ENCODE results near the gene MUS81. TPM values are rescaled to one million over a fixed set of nuclear protein-coding genes. Genes with fewer than 3 reads are reported as not detected.

The MUS81 gene
- total and polyA plus RNA-seq, 2 of the 13 experiments (the other 11 are each of a cell fraction or from before 2014, with no cell fraction given): 25.6 to 30.2 TPM

DNA sequence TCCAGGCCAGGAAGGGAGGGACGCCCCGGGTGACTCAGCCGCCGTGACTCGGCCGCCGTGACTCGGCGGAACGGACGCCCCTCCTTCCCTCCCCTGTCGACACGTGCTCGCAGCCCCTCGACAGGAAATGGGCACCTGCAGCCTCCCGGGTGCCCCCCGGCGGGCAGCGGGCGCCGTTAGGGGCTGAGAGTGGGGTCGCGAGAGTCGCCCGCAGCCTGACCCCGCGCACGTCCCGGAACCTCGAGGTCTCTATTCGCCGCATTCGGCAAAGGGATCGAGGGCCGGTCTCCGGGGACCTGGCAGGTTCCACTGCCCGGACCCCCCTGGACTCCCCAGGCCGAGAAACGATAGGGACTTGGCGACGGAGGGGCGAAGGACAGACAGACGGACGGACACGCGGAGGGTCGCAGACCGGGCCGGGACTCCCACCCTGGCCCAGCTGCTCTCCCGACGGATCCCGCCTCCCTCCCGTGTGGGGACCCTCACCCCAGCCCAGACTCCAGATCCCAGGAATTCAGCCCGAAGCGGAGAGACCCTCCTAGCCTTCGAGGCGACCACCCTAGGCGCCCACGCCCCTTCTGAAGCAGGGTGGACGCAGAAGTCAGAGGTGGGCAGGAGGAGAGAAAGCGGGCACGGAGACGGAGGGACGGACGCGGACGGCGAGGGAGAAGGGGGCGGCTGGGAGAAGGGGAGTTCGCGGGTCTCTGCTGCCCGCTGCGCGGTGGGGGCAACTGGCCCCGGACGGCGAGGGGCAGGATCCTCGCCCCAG is 39.3 kb downstream of the MUS81 start (continued):
- TF ChIP-seq DMTF1 (CRISPR knock-in tag; IDR thresholded peaks at IDR 0.05) (no peak), ETV6 (CRISPR knock-in tag; conservative IDR thresholded peaks at IDR 0.05) (0 out of 2 replicates have a peak, but pooled peaks have one; percentile 60), ESRRA (CRISPR knock-in tag; IDR thresholded peaks at IDR 0.05; ENCODE audit: low read depth) (peak; percentile 19; the same call in 1 of the 2 replicates), ZNF761 (CRISPR knock-in tag; conservative IDR thresholded peaks at IDR 0.05) (no peak), RAD51 (IDR thresholded peaks at IDR 0.05; ENCODE audit: borderline replicate concordance) (no peak), ZNF18 (CRISPR knock-in tag; IDR thresholded peaks at IDR 0.05; ENCODE audit: insufficient replicate concordance) (no peak), MIER2 (CRISPR knock-in tag; IDR thresholded peaks at IDR 0.05) (no peak)
- TF ChIP-seq, protein P1, sequence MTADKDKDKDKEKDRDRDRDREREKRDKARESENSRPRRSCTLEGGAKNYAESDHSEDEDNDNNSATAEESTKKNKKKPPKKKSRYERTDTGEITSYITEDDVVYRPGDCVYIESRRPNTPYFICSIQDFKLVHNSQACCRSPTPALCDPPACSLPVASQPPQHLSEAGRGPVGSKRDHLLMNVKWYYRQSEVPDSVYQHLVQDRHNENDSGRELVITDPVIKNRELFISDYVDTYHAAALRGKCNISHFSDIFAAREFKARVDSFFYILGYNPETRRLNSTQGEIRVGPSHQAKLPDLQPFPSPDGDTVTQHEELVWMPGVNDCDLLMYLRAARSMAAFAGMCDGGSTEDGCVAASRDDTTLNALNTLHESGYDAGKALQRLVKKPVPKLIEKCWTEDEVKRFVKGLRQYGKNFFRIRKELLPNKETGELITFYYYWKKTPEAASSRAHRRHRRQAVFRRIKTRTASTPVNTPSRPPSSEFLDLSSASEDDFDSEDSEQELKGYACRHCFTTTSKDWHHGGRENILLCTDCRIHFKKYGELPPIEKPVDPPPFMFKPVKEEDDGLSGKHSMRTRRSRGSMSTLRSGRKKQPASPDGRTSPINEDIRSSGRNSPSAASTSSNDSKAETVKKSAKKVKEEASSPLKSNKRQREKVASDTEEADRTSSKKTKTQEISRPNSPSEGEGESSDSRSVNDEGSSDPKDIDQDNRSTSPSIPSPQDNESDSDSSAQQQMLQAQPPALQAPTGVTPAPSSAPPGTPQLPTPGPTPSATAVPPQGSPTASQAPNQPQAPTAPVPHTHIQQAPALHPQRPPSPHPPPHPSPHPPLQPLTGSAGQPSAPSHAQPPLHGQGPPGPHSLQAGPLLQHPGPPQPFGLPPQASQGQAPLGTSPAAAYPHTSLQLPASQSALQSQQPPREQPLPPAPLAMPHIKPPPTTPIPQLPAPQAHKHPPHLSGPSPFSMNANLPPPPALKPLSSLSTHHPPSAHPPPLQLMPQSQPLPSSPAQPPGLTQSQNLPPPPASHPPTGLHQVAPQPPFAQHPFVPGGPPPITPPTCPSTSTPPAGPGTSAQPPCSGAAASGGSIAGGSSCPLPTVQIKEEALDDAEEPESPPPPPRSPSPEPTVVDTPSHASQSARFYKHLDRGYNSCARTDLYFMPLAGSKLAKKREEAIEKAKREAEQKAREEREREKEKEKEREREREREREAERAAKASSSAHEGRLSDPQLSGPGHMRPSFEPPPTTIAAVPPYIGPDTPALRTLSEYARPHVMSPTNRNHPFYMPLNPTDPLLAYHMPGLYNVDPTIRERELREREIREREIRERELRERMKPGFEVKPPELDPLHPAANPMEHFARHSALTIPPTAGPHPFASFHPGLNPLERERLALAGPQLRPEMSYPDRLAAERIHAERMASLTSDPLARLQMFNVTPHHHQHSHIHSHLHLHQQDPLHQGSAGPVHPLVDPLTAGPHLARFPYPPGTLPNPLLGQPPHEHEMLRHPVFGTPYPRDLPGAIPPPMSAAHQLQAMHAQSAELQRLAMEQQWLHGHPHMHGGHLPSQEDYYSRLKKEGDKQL (CRISPR knock-in tag; IDR thresholded peaks at IDR 0.05; ENCODE audit: low read depth): no peak
- TF ChIP-seq, protein P2, sequence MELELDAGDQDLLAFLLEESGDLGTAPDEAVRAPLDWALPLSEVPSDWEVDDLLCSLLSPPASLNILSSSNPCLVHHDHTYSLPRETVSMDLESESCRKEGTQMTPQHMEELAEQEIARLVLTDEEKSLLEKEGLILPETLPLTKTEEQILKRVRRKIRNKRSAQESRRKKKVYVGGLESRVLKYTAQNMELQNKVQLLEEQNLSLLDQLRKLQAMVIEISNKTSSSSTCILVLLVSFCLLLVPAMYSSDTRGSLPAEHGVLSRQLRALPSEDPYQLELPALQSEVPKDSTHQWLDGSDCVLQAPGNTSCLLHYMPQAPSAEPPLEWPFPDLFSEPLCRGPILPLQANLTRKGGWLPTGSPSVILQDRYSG (CRISPR knock-in tag; IDR thresholded peaks at IDR 0.05): no peak
- TF ChIP-seq, protein P3, sequence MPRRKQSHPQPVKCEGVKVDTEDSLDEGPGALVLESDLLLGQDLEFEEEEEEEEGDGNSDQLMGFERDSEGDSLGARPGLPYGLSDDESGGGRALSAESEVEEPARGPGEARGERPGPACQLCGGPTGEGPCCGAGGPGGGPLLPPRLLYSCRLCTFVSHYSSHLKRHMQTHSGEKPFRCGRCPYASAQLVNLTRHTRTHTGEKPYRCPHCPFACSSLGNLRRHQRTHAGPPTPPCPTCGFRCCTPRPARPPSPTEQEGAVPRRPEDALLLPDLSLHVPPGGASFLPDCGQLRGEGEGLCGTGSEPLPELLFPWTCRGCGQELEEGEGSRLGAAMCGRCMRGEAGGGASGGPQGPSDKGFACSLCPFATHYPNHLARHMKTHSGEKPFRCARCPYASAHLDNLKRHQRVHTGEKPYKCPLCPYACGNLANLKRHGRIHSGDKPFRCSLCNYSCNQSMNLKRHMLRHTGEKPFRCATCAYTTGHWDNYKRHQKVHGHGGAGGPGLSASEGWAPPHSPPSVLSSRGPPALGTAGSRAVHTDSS (CRISPR knock-in tag; conservative IDR thresholded peaks at IDR 0.05): no peak
- TF ChIP-seq, protein P4, sequence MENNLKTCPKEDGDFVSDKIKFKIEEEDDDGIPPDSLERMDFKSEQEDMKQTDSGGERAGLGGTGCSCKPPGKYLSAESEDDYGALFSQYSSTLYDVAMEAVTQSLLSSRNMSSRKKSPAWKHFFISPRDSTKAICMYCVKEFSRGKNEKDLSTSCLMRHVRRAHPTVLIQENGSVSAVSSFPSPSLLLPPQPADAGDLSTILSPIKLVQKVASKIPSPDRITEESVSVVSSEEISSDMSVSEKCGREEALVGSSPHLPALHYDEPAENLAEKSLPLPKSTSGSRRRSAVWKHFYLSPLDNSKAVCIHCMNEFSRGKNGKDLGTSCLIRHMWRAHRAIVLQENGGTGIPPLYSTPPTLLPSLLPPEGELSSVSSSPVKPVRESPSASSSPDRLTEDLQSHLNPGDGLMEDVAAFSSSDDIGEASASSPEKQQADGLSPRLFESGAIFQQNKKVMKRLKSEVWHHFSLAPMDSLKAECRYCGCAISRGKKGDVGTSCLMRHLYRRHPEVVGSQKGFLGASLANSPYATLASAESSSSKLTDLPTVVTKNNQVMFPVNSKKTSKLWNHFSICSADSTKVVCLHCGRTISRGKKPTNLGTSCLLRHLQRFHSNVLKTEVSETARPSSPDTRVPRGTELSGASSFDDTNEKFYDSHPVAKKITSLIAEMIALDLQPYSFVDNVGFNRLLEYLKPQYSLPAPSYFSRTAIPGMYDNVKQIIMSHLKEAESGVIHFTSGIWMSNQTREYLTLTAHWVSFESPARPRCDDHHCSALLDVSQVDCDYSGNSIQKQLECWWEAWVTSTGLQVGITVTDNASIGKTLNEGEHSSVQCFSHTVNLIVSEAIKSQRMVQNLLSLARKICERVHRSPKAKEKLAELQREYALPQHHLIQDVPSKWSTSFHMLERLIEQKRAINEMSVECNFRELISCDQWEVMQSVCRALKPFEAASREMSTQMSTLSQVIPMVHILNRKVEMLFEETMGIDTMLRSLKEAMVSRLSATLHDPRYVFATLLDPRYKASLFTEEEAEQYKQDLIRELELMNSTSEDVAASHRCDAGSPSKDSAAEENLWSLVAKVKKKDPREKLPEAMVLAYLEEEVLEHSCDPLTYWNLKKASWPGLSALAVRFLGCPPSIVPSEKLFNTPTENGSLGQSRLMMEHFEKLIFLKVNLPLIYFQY (CRISPR knock-in tag; IDR thresholded peaks at IDR 0.05; ENCODE audit: borderline replicate concordance): 0 out of 2 replicates have a peak, but pooled peaks have one; percentile 45

All from HepG2 (cell line).